HUES48 (cell line): Measurements from ENCODE around the gene NUTM1.

Experiments used
- H3K27ac ChIP-seq: one replicate; pipeline ENCODE4 v1.7.0; 2013; ENCODE audit warnings: low read depth, low read length, inconsistent platforms
- H3K27me3 ChIP-seq: 2 replicates; pipeline ENCODE4 v1.6.1; 2013; ENCODE audit warnings: mild to moderate bottlenecking, low read length; ENCODE audit not compliant: control insufficient read depth, insufficient read depth
- H3K36me3 ChIP-seq: 2 replicates; pipeline ENCODE4 v1.6.1; 2013; ENCODE audit warnings: low read length; ENCODE audit not compliant: control insufficient read depth, insufficient read depth
- H3K4me1 ChIP-seq: 2 replicates; pipeline ENCODE4 v1.6.1; 2013; ENCODE audit warnings: mild to moderate bottlenecking, low read length; ENCODE audit not compliant: control insufficient read depth, insufficient read depth
- H3K4me3 ChIP-seq: 2 replicates; pipeline ENCODE4 v1.5.1; 2013; ENCODE audit warnings: mild to moderate bottlenecking, low read depth, low read length
- H3K9ac ChIP-seq: 2 replicates; pipeline ENCODE4 v1.6.1; 2013; ENCODE audit warnings: mild to moderate bottlenecking, low read depth, low read length, moderate library complexity
- H3K9me3 ChIP-seq: 2 replicates; pipeline ENCODE4 v1.6.1; 2013; ENCODE audit warnings: low read length; ENCODE audit not compliant: control insufficient read depth, insufficient read depth

Gene NUTM1

GRCh38 chr15:34325368-34325767 is 17.7 kb upstream of the NUTM1 start:
- Histone ChIP-seq H3K36me3 (no peaks in the 10 kb centered on the region), H3K4me3 (no peak overlapping the region), H3K27ac (no peak overlapping the region), H3K4me1 (no peaks in the 10 kb centered on the region), H3K27me3 (no peaks in the 10 kb centered on the region), H3K9me3 (no peaks in the 10 kb centered on the region), H3K9ac (no peak overlapping the region)

- Histone ChIP-seq H3K9ac (no peak overlapping the region), H3K9me3 (no peaks in the 10 kb centered on the region), H3K27me3 (no peaks in the 10 kb centered on the region), H3K4me1 (no peaks in the 10 kb centered on the region), H3K27ac (no peak overlapping the region), H3K4me3 (no peak overlapping the region), H3K36me3 (no peaks in the 10 kb centered on the region)
Measured at GRCh38 chr15:34327906-34328305, 15.2 kb upstream of the NUTM1 start.

- H3K27ac ChIP-seq: no peak overlapping the region
- no peak overlapping the region for H3K4me3 ChIP-seq
- H3K9ac ChIP-seq: no peak overlapping the region
Measured at GRCh38 chr15:34329006-34329405, 14.1 kb upstream of the NUTM1 start.

GRCh38 chr15:34330279-34330678 is 12.8 kb upstream of the NUTM1 start:
- Histone ChIP-seq H3K4me1 (no peaks in the 10 kb centered on the region), H3K36me3 (no peaks in the 10 kb centered on the region), H3K9me3 (no peaks in the 10 kb centered on the region), H3K9ac (no peak overlapping the region), H3K27me3 (no peaks in the 10 kb centered on the region), H3K27ac (no peak overlapping the region), H3K4me3 (no peak overlapping the region)

More at GRCh38 chr15:34329006-34329405, 14.1 kb upstream of the NUTM1 start:
- Histone ChIP-seq H3K36me3 (no peaks in the 10 kb centered on the region), H3K27me3 (no peaks in the 10 kb centered on the region), H3K4me1 (no peaks in the 10 kb centered on the region), H3K9me3 (no peaks in the 10 kb centered on the region)

GRCh38 chr15:34331809-34332208 is 11.3 kb upstream of the NUTM1 start:
- Histone ChIP-seq H3K9me3 (no peaks in the 10 kb centered on the region), H3K4me3 (no peak overlapping the region), H3K9ac (no peak overlapping the region), H3K4me1 (no peaks in the 10 kb centered on the region), H3K27ac (no peak overlapping the region), H3K36me3 (no peaks in the 10 kb centered on the region), H3K27me3 (no peaks in the 10 kb centered on the region)

GRCh38 chr15:34332553-34333120 is 10.5 kb upstream of the NUTM1 start:
- no peak overlapping the region for H3K4me3 ChIP-seq
- no peaks in the 10 kb centered on the region for H3K9me3 ChIP-seq
- no peaks in the 10 kb centered on the region for H3K36me3 ChIP-seq
- H3K4me1 ChIP-seq: no peaks in the 10 kb centered on the region
- H3K9ac ChIP-seq: no peak overlapping the region
- H3K27me3 ChIP-seq: no peaks in the 10 kb centered on the region
- H3K27ac ChIP-seq: no peak overlapping the region

GRCh38 chr15:34334672-34335071 is 8.4 kb upstream of the NUTM1 start:
- no peaks in the 10 kb centered on the region for H3K9me3 ChIP-seq
- H3K4me3 ChIP-seq: no peak overlapping the region
- H3K36me3 ChIP-seq: peaks cover 9% of the 10 kb centered on the region; the same call in 1 of the 2 replicates
- no peak overlapping the region for H3K27ac ChIP-seq
- no peaks in the 10 kb centered on the region for H3K27me3 ChIP-seq
- no peaks in the 10 kb centered on the region for H3K4me1 ChIP-seq
- no peak overlapping the region for H3K9ac ChIP-seq

GRCh38 chr15:34335176-34336032 is 7.7 kb upstream of the NUTM1 start:
- peaks cover 17% of the 10 kb centered on the region for H3K36me3 ChIP-seq
- no peaks in the 10 kb centered on the region for H3K4me1 ChIP-seq
- no peak overlapping the region for H3K9ac ChIP-seq
- no peak overlapping the region for H3K4me3 ChIP-seq
- no peak overlapping the region for H3K27ac ChIP-seq
- H3K27me3 ChIP-seq: no peaks in the 10 kb centered on the region
- no peaks in the 10 kb centered on the region for H3K9me3 ChIP-seq

GRCh38 chr15:34336231-34336990 is 6.7 kb upstream of the NUTM1 start:
- peaks cover 25% of the 10 kb centered on the region for H3K36me3 ChIP-seq
- no peak overlapping the region for H3K27ac ChIP-seq
- H3K4me1 ChIP-seq: no peaks in the 10 kb centered on the region
- H3K27me3 ChIP-seq: no peaks in the 10 kb centered on the region
- peak overlapping the region; percentile 89 for H3K4me3 ChIP-seq
- H3K9me3 ChIP-seq: no peaks in the 10 kb centered on the region
- H3K9ac ChIP-seq: no peak overlapping the region

- H3K9me3 ChIP-seq: no peaks in the 10 kb centered on the region
- H3K4me1 ChIP-seq: no peaks in the 10 kb centered on the region
- peaks cover 30% of the 10 kb centered on the region for H3K36me3 ChIP-seq
- H3K4me3 ChIP-seq: peak overlapping the region; percentile 89
- H3K27me3 ChIP-seq: no peaks in the 10 kb centered on the region
- peak overlapping the region; percentile 96 for H3K27ac ChIP-seq
- H3K9ac ChIP-seq: 0 out of 2 replicates have a peak overlapping the region, but pooled peaks have one; percentile 84
Measured at GRCh38 chr15:34336991-34337556, 6.0 kb upstream of the NUTM1 start.
